Measurements from ENCODE around the gene TRPM3. TPM values are rescaled to one million over a fixed set of nuclear protein-coding genes. Genes with fewer than 3 reads are reported as not detected.

The TRPM3 gene
- total and polyA plus RNA-seq, 9 of the 15 experiments (the other 6 are each of a cell fraction or from before 2014, with no cell fraction given): 0.04 TPM; not detected in 8

GRCh38 chr9:70868661-70869652, 252.5 kb downstream of the TRPM3 start:
- Histone ChIP-seq H3K79me2 (ENCODE audit: control insufficient read depth, insufficient read depth, low read length) (no peaks in the 10 kb centered on the region), H3K27ac (ENCODE audit: extremely low read depth, low read depth, low read length) (no peak overlapping the region), H3K27me3 (ENCODE audit: control insufficient read depth in 2 of 2, insufficient read depth in 2 of 2, low read length in 2 of 2) (no peaks in the 10 kb centered on the region), H4K20me1 (replicated peaks; ENCODE audit: control insufficient read depth, insufficient read depth, low read length) (no peaks in the 10 kb centered on the region; the same call in 1 of the 2 replicates), H3K36me3 (ENCODE audit: control insufficient read depth, insufficient read depth, low read length) (no peaks in the 10 kb centered on the region), H3K9me3 (replicated peaks; ENCODE audit: control insufficient read depth, insufficient read depth, low read depth, low read length) (no peaks in the 10 kb centered on the region), H3K9me1 (ENCODE audit: control insufficient read depth, insufficient read depth, low read length) (no peaks in the 10 kb centered on the region), H3K4me1 (replicated peaks in 1 of 2; ENCODE audit: control insufficient read depth in 2 of 2, insufficient read depth in 2 of 2, low read length in 2 of 2) (no peaks in the 10 kb centered on the region), H2AFZ (ENCODE audit: low read depth, low read length) (no peak overlapping the region), H3K4me3 (no peak overlapping the region), H3K9ac (ENCODE audit: insufficient read depth in 1 of 2, low read depth in 2 of 2, low read length in 2 of 2) (no peak overlapping the region), H3K4me2 (ENCODE audit: insufficient read depth, low read length) (no peak overlapping the region)
- 1% methylated on average over 13 of the region's 15 CpGs for WGBS (ENCODE audit: insufficient coverage, low coverage, missing lambda C conversion rate)
- intact Hi-C loops (cut with micrococcal nuclease) (no loop called here), in situ Hi-C loops (cut with MboI) (no loop called here)
- FAIRE-seq (no peak), DNase-seq (ENCODE audit: extremely low read depth in 1 of 4, low spot score in 3 of 4) (no peak), ATAC-seq (no peak)
- CTCF ChIA-PET (ENCODE audit: low intra/inter-chr PET ratio): no interaction called here
- POLR2A ChIA-PET: no interaction called here
- no TSS peak for BruUV-seq (replicated peaks)
- TF ChIP-seq FOXO4 (CRISPR knock-in tag; IDR thresholded peaks at IDR 0.05) (no peak), MAFG (tag; conservative IDR thresholded peaks at IDR 0.05) (no peak), TSHZ1 (CRISPR knock-in tag; IDR thresholded peaks at IDR 0.05) (no peak), FOSL1 (tag; conservative IDR thresholded peaks at IDR 0.05) (no peak)
- TF ChIP-seq, protein P1, sequence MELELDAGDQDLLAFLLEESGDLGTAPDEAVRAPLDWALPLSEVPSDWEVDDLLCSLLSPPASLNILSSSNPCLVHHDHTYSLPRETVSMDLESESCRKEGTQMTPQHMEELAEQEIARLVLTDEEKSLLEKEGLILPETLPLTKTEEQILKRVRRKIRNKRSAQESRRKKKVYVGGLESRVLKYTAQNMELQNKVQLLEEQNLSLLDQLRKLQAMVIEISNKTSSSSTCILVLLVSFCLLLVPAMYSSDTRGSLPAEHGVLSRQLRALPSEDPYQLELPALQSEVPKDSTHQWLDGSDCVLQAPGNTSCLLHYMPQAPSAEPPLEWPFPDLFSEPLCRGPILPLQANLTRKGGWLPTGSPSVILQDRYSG (tag; conservative IDR thresholded peaks at IDR 0.05; ENCODE audit: low read depth): no peak

Data from K562 (cell line).